Measurements from ENCODE around the gene ZNF407.

ZNF407 gene

DNA sequence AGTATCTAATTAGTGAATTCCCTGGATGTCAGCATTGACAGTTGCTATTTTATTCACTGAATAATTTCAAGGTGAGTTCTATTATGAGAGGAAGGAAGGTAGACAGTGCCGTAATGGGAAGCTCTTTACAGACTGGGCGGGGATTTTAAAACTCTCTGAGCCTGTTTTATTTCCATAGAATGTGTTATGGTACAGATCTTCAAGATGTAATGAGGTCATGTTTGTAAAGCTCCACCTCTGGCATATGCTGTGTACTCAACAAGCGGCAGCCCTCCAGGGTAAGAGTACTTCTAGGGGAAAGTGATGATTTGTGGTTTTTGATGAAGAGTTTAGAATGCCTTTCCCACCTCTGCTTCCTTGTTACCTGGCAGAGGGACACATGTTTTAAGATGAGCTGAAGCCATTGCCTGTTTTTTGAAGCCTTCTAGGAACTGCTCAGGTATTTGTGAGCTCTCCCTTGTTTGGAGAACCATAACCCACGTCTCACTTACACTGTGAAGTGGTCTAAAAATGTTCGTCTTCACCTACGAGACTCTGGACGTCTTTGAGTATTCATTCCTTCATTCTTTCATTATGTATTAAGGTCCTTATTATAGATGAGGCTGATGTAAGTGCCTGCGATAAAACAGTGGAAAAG is 360.0 kb downstream of the ZNF407 start:
- H3K36me3 ChIP-seq (ENCODE audit: low read length): no peaks in the 10 kb centered on the region
- H3K79me2 ChIP-seq (ENCODE audit: insufficient read depth, low read length): no peaks in the 10 kb centered on the region
- H3K4me2 ChIP-seq (ENCODE audit: low read depth, low read length, poor library complexity, severe bottlenecking): no peak overlapping the region
- no peak overlapping the region for H3K9ac ChIP-seq (ENCODE audit: low read length)
- H3K4me3 ChIP-seq (ENCODE audit: insufficient read depth, low read length, poor library complexity, severe bottlenecking): no peak overlapping the region
- H3K9me3 ChIP-seq (ENCODE audit: insufficient read depth, low read length): no peaks in the 10 kb centered on the region
- H3K27me3 ChIP-seq (ENCODE audit: low read length): no peaks in the 10 kb centered on the region
- no peaks in the 10 kb centered on the region for H4K20me1 ChIP-seq (ENCODE audit: low read depth, low read length)
- no peak for TF ChIP-seq EZH2phosphoT487 (conservative IDR thresholded peaks at IDR 0.05; ENCODE audit: low read length)
- TF ChIP-seq, protein P1, sequence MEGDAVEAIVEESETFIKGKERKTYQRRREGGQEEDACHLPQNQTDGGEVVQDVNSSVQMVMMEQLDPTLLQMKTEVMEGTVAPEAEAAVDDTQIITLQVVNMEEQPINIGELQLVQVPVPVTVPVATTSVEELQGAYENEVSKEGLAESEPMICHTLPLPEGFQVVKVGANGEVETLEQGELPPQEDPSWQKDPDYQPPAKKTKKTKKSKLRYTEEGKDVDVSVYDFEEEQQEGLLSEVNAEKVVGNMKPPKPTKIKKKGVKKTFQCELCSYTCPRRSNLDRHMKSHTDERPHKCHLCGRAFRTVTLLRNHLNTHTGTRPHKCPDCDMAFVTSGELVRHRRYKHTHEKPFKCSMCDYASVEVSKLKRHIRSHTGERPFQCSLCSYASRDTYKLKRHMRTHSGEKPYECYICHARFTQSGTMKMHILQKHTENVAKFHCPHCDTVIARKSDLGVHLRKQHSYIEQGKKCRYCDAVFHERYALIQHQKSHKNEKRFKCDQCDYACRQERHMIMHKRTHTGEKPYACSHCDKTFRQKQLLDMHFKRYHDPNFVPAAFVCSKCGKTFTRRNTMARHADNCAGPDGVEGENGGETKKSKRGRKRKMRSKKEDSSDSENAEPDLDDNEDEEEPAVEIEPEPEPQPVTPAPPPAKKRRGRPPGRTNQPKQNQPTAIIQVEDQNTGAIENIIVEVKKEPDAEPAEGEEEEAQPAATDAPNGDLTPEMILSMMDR (IDR thresholded peaks at IDR 0.05; ENCODE audit: insufficient read depth, low read length, poor library complexity, severe bottlenecking): no peak
- H2AFZ ChIP-seq (ENCODE audit: low read depth, low read length, severe bottlenecking): no peak overlapping the region
- H3K9me2 ChIP-seq (replicated peaks; ENCODE audit: insufficient read depth, low read length): no peaks in the 10 kb centered on the region
- no peak overlapping the region for H3K27ac ChIP-seq (ENCODE audit: low read depth, low read length)
- H3F3A ChIP-seq (ENCODE audit: insufficient read depth): no peaks in the 10 kb centered on the region

DNA sequence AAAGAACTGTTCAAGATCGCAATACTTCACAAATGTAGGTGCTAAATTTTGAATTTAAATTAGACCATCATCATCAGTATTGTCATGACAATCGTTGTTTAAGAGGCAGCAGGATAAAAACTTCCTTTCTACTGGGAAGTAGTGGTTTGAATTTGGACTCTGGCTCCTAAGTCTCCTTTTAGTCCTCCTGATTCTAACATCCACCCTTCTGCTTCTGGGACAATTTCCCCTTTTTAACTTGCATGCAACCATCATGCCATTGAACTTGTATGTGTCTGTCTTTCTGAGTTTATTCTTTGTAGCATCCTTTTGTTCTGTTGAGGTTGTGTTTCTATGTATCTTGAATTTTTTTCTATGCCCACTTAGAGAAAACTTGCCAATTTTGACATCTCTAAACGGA is 361.5 kb downstream of the ZNF407 start:
- TF ChIP-seq, protein P1 (IDR thresholded peaks at IDR 0.05; ENCODE audit: insufficient read depth, low read length, poor library complexity, severe bottlenecking): no peak
- no peak for TF ChIP-seq EZH2phosphoT487 (conservative IDR thresholded peaks at IDR 0.05; ENCODE audit: low read length)
- Histone ChIP-seq H4K20me1 (ENCODE audit: low read depth, low read length) (no peaks in the 10 kb centered on the region), H3K27me3 (ENCODE audit: low read length) (no peaks in the 10 kb centered on the region), H3K4me2 (ENCODE audit: low read depth, low read length, poor library complexity, severe bottlenecking) (no peak overlapping the region), H3K36me3 (ENCODE audit: low read length) (no peaks in the 10 kb centered on the region), H3K27ac (ENCODE audit: low read depth, low read length) (no peak overlapping the region), H3K9me3 (ENCODE audit: insufficient read depth, low read length) (no peaks in the 10 kb centered on the region), H3K9me2 (replicated peaks; ENCODE audit: insufficient read depth, low read length) (no peaks in the 10 kb centered on the region), H2AFZ (ENCODE audit: low read depth, low read length, severe bottlenecking) (no peak overlapping the region), H3K4me3 (ENCODE audit: insufficient read depth, low read length, poor library complexity, severe bottlenecking) (no peak overlapping the region), H3K9ac (ENCODE audit: low read length) (no peak overlapping the region), H3F3A (ENCODE audit: insufficient read depth) (no peaks in the 10 kb centered on the region), H3K79me2 (ENCODE audit: insufficient read depth, low read length) (no peaks in the 10 kb centered on the region)

DNA sequence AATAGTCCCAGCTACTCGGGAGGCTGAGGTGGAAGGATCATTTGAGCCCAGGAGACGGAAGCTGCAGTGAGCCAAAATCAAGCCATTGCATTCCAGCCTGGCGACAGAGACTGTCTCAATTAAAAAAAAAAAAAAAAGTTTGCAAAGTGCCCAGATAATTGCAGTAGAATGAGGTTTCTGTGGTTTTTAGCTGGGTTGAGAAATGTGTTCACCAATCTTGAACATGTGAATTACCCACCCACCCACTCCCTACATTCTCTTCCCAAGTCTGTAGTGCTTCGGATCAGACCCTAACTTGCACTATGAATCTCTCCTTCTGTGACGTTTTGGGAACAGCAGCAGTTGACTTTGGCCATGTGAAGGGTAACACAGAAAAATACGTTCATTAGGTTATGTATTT is 363.9 kb downstream of the ZNF407 start:
- H3F3A ChIP-seq (ENCODE audit: insufficient read depth): no peaks in the 10 kb centered on the region
- no peak overlapping the region for H3K9ac ChIP-seq (ENCODE audit: low read length)
- H4K20me1 ChIP-seq (ENCODE audit: low read depth, low read length): no peaks in the 10 kb centered on the region

More for the DNA sequence above, 363.9 kb downstream of the ZNF407 start:
- no peak overlapping the region for H3K4me2 ChIP-seq (ENCODE audit: low read depth, low read length, poor library complexity, severe bottlenecking)
- H2AFZ ChIP-seq (ENCODE audit: low read depth, low read length, severe bottlenecking): no peak overlapping the region
- H3K36me3 ChIP-seq (ENCODE audit: low read length): no peaks in the 10 kb centered on the region
- H3K79me2 ChIP-seq (ENCODE audit: insufficient read depth, low read length): no peaks in the 10 kb centered on the region
- H3K27ac ChIP-seq (ENCODE audit: low read depth, low read length): no peak overlapping the region
- H3K27me3 ChIP-seq (ENCODE audit: low read length): no peaks in the 10 kb centered on the region
- TF ChIP-seq EZH2phosphoT487 (conservative IDR thresholded peaks at IDR 0.05; ENCODE audit: low read length): no peak
- TF ChIP-seq, protein P1 (IDR thresholded peaks at IDR 0.05; ENCODE audit: insufficient read depth, low read length, poor library complexity, severe bottlenecking): no peak
- no peaks in the 10 kb centered on the region for H3K9me2 ChIP-seq (replicated peaks; ENCODE audit: insufficient read depth, low read length)
- H3K9me3 ChIP-seq (ENCODE audit: insufficient read depth, low read length): no peaks in the 10 kb centered on the region
- no peak overlapping the region for H3K4me3 ChIP-seq (ENCODE audit: insufficient read depth, low read length, poor library complexity, severe bottlenecking)
